ENCODE measurements around the gene CELF6.

DNA sequence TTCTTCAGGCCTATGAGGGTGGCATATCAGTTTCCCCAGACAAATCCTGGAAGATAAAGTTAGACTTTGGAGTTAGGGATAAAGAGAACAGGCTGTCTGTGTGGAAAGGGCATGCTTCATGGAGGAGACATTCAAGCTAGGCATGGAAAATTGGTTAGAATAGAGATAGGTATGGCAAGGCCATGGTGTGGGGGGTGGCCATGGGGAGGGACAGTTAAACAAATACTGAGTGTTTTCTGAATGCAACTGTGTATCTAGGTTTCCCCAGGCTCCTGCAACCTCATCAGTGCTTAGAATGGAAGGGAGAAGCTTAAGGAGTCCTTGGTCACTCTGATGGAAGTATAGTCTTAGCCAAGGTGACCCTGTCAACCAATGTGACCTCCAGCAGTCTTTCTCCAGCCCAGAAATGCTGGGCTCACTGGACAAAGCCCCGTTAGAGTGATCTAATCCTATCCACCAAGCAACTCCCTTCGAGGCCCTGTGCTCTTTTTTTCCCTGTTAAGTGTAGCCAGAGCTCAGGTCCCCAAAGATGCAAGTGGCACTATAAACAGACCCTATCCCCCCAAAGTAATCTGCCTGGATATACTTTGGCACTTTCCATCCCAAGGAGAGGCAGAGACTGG, 83.5 kb downstream of the CELF6 start:
- TF ChIP-seq CTCF (IDR thresholded peaks at IDR 0.05; ENCODE audit: insufficient read depth, low read length) (no peak), POLR2AphosphoS5 (IDR thresholded peaks at IDR 0.05; ENCODE audit: low read depth) (no peak), GABPA (IDR thresholded peaks at IDR 0.05; ENCODE audit: low read depth) (no peak), REST (IDR thresholded peaks at IDR 0.05; ENCODE audit: insufficient replicate concordance, low read depth) (no peak)
